Measurements from ENCODE around the gene MPRIP.
"Not testable (repeated sequence)": the region's sequence is repeated elsewhere in the genome, so short reads cannot be mapped to it uniquely, and the experiment has no call there.

MPRIP gene

GRCh38 chr17:17153709-17154108 is 111.5 kb downstream of the MPRIP start:
- no peak for DNase-seq

GRCh38 chr17:17154556-17154955 is 112.3 kb downstream of the MPRIP start:
- DNase-seq = no peak

GRCh38 chr17:17154981-17155380 is 112.7 kb downstream of the MPRIP start:
- DNase-seq = no peak

- no peak for DNase-seq
Measured at GRCh38 chr17:17155568-17155967, 113.3 kb downstream of the MPRIP start.

DNA sequence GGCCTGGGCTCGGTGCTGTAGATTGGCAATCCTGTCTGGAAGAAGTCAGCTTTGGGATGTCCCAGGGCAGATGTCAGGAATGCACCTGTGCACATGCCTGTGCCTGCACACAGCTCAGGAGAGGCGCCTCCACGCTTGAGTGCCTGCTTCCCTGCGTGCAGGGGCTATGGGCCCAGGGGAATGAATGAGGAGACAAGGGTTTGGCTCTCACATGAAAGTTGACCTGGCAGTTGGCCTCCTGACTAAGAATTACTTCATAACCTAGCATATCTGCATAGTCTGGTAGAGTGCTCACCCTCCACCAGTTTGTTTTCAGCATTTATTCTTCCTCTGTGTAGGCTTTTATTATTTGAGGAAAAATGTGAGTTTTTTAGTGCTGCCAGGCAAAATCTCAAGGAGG is 113.8 kb downstream of the MPRIP start:
- DNase-seq = no peak

- DNase-seq = no peak
Measured at GRCh38 chr17:17156511-17156910, 114.3 kb downstream of the MPRIP start.

- DNase-seq = no peak
Measured at GRCh38 chr17:17157041-17157440, 114.8 kb downstream of the MPRIP start.

GRCh38 chr17:17158506-17158905 is 116.2 kb downstream of the MPRIP start:
- DNase-seq = not testable (repeated sequence)

- no peak for DNase-seq
Measured at GRCh38 chr17:17159571-17159970, 117.3 kb downstream of the MPRIP start.

DNA sequence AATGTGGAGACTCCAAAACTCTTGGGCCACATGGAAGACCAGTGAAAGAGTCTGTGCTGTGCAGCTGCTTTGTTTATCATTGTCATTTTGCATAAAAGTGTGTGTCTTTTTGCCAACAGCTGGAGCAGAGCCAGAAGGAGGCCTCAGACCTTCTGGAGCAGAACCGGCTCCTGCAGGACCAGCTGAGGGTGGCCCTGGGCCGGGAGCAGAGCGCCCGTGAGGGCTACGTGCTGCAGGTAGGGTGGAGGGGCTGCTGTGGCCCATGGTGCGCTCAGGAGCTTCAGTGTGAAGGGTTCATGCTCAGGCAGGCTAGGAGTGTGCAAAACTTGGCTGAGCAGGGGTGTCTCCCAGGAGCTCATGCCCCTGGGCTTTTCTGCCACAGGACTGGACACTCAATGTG is 118.9 kb downstream of the MPRIP start:
- no peak for DNase-seq

- DNase-seq = no peak
Measured at GRCh38 chr17:17161759-17162158, 119.5 kb downstream of the MPRIP start.

DNA sequence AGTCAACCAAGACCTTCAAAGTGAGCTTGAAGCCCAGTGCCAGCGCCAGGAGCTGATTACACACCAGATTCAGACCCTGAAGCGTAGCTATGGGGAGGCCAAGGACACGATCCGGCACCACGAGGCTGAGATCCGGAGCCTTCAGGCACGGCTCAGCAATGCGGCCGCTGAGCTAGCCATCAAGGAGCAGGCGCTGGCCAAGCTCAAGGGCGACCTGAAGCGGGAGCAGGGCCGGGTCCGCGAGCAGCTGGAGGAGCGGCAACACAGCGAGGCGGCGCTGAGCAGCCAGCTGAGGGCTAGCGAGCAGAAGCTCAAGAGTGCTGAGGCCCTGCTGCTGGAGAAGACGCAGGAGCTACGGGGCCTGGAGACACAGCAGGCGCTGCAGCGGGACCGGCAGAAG is 121.9 kb downstream of the MPRIP start:
- DNase-seq = no peak

DNA sequence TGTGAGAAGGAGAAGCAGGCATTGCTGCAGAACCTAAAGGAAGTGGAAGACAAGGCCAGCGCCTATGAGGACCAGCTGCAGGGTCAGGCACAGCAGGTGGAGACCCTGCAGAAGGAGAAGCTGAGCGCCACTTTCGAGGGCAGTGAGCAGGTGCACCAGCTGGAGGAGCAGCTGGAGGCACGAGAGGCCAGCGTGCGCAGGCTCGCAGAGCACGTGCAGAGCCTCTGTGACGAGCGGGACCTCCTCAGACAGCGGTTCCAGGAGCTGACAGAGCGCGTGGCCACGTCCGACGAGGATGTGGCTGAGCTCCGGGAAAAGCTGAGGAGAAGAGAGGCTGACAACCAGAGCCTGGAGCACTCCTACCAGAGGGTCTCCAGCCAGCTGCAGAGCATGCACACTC is 122.4 kb downstream of the MPRIP start:
- DNase-seq = no peak

DNA sequence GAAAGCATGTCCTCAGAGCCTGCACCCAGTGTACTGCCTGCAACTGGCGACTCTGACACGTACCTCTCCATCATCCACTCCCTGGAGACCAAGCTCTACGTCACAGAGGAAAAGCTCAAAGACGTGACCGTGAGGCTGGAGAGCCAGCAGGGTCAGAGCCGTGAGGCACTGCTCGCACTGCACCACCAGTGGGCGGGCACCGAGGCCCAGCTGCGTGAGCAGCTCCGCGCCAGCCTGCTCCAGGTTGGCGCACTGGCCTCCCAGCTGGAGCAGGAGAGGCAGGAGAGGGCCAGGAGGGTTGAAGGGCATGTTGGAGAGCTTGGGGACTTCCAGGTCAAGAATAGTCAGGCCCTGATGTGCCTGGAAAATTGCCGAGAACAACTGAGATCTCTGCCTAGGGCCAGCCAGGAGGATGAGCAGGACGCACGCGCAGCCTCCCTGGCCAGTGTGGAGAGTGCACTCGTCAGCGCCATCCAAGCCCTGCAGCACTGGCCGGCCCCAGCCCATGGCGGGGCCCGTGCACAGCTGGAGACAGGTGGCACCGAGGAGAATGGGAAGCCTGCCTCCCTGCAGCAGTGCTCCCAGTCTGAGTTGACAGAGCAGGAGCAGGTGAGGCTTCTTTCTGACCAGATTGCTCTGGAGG is 123.5 kb downstream of the MPRIP start:
- no peak for DNase-seq

- no peak for DNase-seq
Measured at GRCh38 chr17:17166446-17166845, 124.2 kb downstream of the MPRIP start.

DNA sequence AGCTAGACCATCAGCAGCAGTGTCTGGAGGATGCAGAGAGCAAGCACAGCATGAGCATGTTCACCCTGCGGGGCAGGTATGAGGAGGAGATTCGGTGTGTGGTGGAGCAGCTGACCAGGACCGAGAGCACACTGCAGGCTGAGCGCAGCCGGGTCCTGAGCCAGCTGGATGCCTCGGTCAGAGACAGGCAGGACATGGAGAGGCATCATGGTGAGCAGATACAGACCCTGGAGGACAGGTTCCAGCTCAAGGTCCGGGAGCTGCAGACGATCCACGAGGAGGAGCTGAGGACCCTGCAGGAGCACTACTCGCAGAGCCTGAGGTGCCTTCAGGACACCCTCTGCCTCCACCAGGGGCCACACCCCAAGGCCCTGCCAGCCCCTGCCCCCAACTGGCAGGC is 125.1 kb downstream of the MPRIP start:
- no peak for DNase-seq

- DNase-seq = no peak
Measured at GRCh38 chr17:17167986-17168385, 125.7 kb downstream of the MPRIP start.

DNA sequence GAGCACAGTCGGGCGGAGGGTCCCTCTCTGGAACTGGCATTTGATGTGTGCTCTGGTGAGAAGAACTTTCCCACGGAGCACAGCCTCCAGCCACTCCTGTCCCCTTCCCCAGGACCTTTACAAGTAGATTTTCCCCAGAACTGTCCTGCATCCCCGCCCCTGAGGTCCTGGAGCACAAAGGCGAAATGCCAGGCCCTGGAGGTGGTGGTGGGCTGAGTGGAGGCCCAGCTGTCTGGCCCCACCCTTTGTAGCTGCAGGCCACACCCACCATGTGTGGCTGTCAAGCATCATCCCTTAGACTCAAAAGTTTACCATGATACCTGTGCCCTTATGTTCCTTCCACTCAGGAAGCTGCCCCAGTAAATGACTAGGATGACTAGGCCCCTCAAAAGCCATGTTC is 126.1 kb downstream of the MPRIP start:
- DNase-seq = no peak

DNA sequence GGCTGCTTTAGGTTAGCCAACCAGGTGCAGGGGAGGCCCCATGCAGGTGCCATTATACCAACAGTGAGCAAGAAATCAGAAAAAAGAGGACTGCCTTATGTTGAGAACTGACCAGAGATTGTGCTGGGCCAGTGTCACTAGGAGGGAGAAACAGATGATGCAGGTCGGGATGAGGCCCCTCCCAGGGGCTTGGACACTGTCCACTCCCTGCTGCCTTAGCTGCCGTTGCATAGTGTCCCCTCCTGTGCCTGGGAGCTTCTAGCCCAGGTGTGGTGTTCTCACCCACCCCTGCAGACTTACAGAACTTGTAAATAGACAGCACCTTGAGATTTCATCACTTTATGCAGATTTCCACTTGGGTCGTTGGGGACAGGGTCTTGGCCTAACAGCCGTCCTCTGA is 127.1 kb downstream of the MPRIP start:
- no peak for DNase-seq

DNA sequence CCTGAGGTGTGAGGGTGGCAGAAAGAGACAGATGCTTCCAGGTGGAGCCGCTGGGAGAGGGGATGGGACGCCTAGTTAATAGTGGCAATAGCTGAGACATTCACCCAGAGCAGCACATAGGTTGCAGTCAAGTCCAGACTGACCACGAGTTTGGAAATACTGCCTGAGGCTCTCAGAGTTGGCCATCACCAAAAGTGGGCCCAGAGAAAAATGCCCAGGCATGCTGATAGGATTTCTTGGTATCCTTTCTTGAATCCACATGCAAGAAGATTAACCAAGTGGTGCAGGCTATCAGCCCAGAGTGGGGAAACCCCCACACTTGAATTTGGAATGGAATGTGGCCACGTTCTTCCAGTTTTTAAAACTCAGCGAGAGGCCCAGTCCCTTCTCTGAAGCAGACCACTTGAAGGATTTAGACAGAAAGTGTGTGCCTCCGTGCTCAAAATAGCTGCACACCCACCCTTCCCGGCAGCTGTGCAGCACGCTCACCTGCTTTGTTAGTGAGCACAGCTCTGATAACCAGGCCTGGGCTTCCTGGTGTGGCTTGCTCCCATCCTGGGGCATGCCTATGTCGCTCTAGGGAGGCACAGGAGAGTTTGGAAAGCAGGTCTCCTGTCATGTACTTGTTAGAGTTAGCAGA is 128.2 kb downstream of the MPRIP start:
- DNase-seq = no peak

DNA sequence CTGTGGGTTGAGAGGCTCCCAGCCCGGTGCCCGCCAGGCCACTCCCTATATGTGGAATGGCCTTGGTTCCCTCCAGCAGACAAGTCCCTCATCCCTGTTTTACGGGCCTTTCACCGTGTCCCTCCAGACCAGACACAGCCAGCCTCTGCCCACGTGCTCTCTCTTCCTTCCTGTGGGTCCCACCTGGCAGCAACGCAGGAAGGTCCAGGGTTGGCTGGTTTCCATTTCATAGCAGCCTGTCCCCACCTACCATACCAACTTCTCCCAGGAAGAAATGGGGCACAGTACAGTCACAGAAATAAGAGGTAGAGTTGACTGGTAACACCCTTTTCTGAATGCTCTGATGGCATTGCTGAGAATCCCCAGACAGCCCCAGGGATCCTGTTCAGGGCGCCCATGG is 128.9 kb downstream of the MPRIP start:
- DNase-seq = no peak

GRCh38 chr17:17172001-17172939 is 130.0 kb downstream of the MPRIP start:
- DNase-seq = no peak

- DNase-seq = no peak
Measured at GRCh38 chr17:17172990-17173389, 130.7 kb downstream of the MPRIP start.

DNA sequence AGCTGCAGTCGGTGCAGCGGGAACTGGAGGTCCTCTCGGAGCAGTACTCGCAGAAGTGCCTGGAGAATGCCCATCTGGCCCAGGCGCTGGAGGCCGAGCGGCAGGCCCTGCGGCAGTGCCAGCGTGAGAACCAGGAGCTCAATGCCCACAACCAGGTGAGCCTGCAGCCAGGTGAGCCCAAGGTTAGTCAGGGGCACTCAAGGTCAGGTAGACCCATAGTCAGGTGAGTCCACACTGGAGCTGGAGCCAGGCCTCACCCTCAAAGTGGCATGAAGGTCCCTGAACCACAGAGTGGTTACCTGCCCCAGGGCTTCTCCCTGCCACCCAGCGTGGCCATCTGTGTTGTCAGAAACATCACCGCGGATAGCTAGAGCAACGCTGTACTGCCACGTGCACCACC is 131.7 kb downstream of the MPRIP start:
- DNase-seq = no peak

Measured in NK-92 treated with Interleukin-12 subunit alpha and Interleukin-12 subunit beta, amount 100 ng/mL, for 24 hours (cell line).